ENCODE measurements around the gene TBX4. TPM values are rescaled to one million over a fixed set of nuclear protein-coding genes. Genes with fewer than 3 reads are reported as not detected.
A peak's percentile ranks its signal among the peaks of the same experiment; 100 is the strongest.

Gene TBX4
- total RNA-seq, 2 donors from 2014 or later: not detected

DNA sequence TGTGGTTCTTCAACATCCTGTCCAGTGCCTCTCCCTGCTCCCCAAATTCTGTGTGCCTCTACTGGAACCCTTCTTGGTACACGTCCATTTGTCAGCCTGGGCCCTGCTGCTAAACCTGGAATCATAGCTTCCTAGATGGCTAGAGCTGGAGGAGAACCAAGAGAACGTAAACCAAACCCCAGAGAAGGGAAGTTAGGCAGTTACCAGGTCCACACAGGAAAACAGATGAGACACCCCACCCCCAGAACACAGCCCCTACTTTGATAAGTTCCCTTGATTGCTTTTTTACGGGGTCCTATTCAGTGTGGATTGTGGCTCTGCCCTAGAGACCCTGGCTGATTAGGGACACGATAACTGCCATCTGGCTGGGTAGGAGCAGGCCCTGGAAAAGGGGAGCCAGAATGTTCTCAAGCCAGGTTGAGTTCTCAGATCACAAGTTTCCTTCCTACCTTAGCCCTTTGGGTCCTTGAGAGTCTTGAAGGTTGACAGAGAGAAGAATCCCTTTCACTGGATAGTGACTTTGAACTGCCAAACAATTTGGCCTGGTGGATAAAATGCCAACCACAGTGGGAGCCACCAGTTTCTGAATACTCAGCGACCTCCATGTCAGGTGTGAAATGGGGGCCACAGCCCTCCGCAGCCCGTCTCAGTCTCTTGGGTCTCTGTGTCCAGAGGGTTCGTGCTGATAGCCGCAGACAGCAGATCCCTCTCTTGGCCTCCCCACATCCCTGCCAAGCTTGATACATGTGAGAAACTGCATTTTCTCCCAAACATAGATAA is 7.9 kb downstream of the TBX4 start:
- DNase-seq: no peak
- intact Hi-C loops (cut with DNase I, micrococcal nuclease): no loop called here

DNA sequence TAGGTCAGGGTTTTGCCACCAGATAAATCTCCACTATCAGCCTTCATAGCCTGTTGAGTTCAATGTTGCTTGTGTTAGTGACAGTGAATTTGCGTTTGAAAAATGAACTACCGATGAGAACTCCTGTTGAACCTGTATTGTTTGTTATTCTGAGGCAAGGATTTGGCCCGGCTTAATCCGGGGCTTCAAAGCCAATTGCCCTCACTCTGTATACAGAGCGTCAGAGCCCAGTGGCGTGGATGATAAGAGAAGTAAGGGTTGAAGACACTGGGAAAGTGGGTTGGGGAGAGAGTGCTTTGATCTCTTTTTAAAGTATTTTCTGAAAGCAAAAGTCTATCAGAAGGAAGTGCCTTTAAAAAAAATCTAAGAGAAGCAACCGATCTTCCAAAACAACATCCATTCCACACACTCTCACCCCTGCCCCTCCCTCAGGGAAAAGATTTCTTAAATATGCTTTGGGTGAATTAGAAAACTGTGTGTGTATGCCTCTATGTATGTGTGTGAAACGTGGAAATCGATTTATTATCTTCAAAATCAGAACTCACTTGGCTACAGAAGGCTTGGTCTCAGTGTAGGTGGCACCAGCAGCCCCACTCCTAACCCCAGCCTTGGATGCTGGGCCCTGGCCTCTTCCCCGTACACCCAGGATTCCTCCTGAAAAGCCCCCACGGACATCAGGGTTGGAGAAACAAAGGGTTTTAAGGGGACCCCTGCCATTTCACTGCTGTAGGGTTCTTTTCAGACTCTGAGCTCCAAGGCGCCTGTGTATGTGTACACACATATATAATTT is 8.8 kb downstream of the TBX4 start:
- no peak for DNase-seq
- no peak for ATAC-seq
- intact Hi-C loops (cut with DNase I, micrococcal nuclease): no loop called here

More for the DNA sequence above, 7.9 kb downstream of the TBX4 start:
- ATAC-seq: no peak

DNA sequence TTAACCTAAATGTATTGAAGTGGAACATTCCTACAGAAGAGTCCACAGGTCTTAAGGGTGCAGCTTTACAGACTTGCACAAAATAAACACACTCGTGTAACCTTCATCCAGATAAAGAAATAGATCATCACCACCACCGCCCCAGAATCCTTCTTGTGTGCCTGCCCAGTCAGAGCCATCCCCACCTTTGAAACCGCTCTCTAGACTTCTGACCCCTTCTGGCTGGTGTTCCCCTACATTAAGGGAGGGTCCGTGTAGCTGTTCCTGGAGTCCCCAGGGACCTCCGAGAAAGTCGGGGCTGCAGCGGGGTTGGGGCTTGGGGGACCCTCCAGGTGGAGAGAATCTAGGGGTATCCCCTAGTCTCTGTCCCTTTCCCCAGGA is 9.4 kb downstream of the TBX4 start:
- intact Hi-C loops (cut with DNase I, micrococcal nuclease): no loop called here
- DNase-seq (no peak), ATAC-seq (peak; percentile 77)

DNA sequence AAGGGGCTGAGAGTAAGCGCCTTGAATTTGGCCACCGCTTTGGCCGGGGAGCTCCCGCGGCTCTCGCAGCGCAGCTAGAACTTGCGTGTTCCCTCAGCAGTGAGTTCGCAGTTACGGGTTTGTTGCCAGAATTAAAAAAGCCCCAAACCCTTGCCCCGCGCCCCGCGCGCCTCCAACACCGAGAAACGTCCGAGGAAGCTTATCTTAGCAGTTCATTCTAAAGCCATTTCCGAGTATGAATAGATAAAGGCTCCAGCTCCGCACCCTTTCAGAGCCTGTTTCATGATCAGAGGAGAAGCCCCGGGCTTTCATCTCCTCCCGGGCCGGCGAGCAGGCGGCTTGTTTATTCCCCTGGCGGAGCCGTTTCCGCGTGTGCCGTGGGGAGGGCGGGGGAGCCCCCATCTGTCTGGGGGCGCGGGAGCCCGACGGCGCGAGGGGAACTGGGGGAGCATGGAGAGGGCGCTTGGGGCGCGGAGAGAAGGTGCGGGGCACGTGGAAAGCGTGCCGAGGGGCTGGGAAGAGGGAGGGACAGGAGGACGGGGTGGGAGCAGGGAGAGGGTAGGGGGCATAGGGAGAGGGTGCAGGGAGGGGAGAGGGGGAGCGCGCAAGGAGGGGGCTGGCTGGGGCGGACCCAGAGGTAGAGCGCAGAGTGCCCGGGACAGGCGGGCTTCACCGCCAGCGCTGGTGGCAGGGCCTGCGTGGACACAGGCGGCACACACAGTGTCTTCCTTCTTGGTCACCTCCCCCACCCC is 9.9 kb downstream of the TBX4 start:
- DNase-seq (no peak), ATAC-seq (peak; percentile 58)
- intact Hi-C loops (cut with DNase I, micrococcal nuclease): no loop called here

DNA sequence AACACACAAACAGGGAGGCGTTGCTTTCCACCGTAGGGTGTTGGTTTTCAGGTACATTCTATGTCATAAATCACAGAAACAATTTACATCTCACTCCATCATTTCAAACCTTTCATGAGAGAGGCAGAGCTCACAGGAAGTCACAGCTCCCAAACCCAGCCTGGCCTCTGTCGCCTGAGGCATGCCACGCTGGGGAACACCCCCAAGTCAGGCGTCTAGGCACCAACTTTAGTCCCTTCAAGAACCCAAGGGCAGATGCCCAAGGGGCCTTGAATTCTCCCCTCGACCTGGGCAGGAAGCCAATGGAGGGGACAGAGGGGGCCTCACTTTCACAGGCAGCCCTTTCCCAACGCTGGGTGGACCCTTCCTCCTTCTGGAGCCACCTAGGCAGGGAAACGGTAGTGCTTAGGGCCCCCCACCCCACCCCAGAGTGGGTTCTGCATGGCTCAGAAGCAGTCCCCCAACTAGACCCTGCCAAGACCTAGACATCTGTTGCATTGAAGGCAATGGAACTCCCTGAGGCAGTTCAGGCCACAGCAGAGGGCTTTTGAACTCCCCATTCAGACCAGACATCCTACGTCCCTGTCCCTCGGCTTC is 10.6 kb downstream of the TBX4 start:
- ATAC-seq (no peak), DNase-seq (no peak)
- intact Hi-C loops (cut with DNase I, micrococcal nuclease): no loop called here

DNA sequence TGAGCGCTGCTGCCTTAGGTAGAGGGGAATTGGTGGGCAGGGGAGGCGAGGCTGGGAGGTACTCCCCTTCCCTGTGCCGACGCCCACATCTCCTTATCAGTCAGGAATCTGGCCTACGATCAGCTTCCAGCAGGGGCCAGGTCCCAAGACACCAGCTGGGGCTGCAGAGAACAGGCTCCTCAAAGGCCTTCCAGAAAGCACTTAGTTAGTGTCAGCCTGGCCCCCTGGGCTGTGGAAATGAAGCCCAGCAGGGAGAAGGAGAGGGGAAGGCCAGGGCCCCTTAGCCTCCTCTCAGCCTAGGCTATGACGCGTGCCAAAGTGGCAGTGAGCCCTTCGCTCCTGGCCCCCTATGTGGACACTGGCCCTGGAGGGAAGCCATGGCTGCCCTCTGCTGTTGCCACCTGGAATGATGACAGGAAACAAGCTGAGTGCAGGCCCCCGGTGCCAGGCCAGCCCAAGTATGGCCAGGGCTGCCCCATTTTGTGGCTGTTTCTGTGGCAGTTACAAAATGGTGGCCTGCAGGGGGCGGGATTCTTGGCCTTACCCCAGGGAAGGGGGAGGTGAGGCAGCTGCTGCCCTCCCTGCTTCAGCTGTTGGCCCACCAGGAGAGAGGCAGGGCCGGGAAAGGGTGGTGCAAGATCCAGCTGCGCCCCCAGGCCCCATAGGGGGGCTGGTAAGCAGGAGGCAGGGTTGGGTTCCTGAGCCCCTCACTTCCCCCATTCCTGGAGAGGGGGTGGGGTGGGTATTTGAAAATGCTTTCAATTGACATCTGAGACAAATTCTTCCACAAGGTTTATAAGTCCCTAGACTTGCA is 11.3 kb downstream of the TBX4 start:
- ATAC-seq (no peak), DNase-seq (no peak)
- intact Hi-C loops (cut with DNase I, micrococcal nuclease): no loop called here

DNA sequence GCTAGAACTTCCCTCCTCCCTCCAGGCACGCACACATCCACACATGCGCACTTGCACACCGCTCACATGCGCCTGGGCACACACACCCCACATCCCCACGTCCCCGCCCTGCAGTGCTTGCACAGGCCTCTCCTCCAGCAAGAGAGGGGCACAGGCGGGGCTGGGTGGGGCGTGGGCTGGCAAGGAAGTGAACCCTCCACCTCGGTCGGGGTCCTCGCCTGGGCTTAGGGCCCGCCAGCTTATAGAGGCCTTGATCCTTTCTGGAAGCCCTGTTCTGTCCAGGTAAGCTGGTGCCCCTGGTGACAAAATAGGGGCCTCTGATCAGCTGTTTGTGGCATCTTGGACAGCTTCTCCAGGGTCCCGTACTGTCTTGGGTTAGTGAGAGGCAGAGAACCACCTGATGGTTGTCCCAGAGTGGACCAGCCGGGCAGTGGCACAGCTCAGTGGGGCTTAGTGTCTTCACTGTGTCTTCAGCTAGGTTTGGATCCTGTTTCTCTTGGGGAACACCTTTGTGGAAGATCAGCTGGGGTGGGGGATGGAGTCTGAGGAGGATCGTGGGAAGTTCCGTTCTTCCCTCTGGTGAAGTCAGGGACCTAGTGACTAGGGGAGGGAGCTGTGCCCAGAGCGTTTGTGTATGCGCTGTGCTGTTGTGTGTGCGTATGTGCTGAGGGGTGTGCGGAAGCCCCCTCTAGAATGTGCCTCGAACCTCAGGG is 12.1 kb downstream of the TBX4 start:
- no peak for DNase-seq
- intact Hi-C loops (cut with DNase I, micrococcal nuclease): no loop called here

DNA sequence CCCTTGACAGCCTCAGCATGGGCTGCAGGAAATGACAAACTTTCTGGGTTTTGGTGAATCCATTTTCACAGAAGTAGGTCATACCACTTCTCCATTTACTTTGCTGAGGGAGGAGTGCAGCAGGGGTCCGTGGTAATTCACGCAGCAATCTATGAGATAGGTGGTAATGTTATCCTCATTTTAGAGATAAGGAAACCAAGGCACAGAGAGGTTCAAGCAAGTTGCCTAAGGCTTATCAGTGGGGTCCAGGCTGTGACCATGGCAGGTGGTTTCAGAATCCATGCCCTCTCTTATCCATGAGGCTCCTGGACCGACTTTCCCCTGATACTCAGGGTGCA is 12.6 kb downstream of the TBX4 start:
- DNase-seq (no peak), ATAC-seq (no peak)
- intact Hi-C loops (cut with DNase I, micrococcal nuclease): no loop called here

More for the DNA sequence above, 12.1 kb downstream of the TBX4 start:
- no peak for ATAC-seq

DNA sequence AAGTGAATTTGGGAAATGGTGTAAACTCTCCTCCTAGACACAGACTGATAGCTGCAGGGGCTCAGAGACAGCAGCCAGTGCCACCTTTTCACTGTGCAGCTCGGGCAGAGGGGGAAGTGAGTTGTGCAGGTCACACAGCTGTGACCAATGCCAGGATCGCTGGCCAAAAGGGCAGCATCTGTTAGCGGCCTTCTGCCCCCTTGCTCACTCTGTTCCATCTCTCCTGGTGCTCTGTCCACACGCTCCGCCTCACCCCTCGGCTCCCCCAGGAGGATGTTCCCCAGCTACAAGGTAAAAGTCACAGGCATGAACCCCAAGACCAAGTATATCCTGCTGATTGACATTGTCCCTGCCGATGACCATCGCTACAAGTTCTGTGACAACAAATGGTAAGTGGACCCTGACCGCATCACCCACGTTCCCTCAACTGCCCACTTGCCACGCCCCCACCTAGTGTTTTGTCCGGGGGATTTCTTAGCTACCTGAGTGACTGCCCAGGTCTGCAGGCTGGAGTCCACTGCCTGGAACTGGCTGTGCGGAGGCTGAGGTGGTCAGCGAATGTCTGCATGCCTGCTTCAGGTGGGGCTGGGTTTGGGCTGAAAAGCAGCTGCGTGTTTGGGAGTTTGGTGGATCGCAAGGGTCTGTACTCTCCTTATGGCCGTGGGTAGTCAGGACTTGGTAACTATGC is 13.5 kb downstream of the TBX4 start:
- DNase-seq (no peak), ATAC-seq (no peak)
- intact Hi-C loops (cut with DNase I, micrococcal nuclease): no loop called here

DNA sequence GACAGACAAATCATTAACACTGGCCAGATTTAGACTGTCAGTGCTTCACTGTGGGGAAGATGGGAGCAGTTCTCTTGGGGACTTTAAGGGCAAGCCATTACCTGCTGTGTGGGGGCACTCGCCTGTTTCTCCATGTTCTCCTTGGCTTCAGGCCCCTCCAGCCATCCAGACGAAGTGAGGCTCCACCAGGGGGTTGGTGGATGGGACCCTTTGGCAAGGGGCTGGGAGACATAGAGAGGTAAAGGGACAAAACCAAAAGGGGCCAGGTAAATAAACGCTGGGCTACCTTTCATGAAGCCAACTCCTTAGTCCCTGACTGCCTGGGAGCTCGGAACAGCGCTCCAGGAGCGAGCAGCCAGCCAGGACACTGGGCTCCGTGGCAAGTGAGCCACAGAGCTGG is 14.0 kb downstream of the TBX4 start:
- DNase-seq (no peak), ATAC-seq (no peak)
- intact Hi-C loops (cut with DNase I, micrococcal nuclease): no loop called here

DNA sequence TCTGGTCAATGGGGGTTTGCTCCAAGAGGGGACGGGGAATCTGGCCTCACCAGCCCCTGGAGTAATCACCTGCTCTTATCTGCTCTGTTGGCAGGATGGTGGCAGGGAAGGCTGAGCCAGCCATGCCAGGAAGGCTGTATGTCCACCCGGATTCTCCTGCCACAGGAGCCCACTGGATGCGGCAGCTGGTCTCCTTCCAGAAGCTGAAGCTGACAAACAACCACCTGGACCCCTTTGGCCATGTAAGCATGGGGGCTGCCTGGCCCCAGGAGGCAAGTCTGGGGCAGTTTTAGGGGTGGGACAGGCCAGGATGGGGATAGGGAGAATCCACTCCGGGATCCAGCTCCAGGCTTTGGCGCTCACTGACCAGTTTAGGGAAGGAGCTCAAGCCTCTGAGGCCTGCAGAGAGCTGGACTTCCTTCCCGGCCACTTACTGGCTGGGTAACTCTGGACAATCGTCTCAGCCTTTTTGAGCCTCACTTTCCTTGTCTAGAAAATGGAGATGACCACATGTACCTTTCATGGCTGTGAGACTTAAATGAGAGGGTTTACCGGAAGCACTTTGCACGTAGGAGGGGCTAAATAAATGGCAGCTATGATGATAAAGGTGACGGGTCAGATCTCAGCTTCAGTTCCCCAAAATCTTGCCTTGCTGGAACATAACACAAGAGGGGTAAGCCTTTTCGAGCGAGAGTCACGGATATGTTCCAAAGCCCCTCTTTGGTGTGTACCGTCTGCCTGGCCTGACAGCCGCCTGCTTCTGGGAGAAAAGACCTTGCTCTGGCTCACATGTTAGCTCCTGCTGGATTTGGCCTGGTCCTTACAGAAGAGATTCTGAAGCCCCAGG is 15.4 kb downstream of the TBX4 start:
- ATAC-seq: peak; percentile 59

DNA sequence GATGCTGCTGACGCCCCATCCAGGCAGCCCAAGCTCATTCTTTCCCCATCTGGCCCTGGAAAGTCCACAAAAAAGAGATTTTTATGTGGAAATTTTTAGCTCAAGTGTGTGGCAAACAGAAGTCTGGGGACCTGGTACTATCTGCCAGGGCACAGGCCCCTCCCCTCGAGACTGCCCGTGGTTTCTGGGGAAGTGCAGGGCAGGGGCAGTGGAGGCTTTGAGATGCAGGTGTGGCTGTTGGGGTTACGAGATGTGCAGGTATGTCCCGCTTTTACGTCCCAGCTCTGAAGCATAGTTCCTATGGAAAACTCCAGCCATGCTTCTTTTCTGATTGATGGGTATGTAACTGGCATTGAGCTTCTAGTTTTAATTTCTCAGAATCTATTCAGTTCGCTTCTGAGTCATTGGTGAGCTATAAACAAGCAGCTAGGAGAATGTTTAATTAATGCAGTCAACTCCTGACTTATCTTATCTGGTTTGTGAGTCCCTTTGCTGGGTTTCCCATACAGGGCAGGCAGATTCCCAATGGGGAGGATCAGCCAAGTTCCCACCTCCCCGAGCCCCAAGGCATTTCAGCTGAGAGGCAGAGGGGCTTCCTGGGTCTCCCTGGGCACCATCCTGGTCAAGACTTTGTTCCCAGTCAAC is 16.2 kb downstream of the TBX4 start:
- intact Hi-C loops (cut with DNase I, micrococcal nuclease): no loop called here
- no peak for DNase-seq
- no peak for ATAC-seq

More for the DNA sequence above, 15.4 kb downstream of the TBX4 start:
- intact Hi-C loops (cut with DNase I, micrococcal nuclease): no loop called here
- peak in 1 of 2 donors; percentile 50 for DNase-seq

DNA sequence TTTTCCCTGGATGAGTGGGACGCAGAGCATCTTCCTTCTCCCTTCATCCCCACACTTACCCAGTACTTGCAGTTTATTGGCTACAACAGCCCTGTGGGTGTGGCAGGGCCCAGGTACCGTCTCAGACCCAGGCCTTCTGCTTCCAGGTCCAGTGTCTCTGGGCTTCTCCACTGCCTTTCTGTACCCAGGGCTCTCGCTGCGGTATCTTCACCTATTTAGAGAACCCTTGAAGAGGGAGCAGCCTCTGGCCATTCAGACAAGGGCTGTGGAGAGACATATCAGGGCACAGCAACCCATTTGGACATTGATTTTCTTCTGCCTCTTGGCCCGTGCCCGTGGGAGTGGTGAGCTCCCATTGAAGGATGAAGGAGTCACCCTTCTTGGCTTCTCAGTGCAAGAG is 17.3 kb downstream of the TBX4 start:
- DNase-seq: no peak
- intact Hi-C loops (cut with DNase I, micrococcal nuclease): no loop called here
- no peak for ATAC-seq

DNA sequence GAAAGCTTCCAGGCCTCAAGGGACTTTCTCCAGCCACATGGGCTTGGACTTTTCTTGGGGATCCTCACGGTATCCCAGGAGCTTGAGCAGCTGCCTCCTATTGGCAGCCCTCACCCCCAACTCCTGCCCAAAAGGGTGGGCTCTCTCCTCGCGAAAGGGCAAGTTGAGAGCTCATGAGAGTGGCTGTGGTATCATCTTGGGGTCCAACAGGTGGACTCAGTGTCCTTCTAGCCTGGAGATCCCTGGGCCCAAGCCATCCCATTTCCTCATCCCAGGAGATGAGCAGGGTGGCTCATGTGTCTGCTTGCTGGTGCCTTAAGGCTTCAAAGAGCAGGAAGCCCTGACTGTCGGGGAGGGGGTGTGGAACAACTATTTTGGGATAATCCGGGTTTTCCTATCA is 17.7 kb downstream of the TBX4 start:
- intact Hi-C loops (cut with DNase I, micrococcal nuclease): no loop called here
- DNase-seq (no peak), ATAC-seq (no peak)

DNA sequence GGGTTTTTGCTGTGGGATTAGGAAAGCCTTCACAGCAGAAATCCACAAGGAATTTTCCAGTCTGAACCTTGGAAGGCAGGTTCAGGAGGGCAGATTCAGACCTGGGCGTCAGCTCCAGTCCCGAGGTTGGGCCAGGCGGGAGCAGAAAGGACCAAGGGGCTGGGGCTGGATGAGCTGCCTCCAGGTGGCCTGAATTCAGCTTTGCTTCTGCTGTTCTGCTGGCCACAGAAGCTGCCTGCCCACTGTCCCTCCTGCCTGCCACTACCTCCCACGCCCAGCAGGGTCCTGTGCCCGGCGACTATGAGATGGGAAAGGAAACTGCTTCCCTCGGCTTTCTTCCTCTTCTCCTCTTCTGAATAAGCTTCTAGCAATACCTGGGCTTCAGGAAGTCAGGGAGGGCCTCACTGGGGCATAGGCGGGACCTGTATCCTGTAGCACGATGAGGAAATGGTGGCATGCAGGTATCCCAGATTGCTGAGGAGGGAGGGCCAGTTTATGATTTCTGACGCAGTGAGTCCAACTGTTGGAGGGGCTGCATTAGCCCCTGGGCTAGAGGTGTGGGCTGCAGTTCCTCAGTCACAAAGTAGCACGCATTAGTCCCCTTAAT is 18.4 kb downstream of the TBX4 start:
- ATAC-seq (peak; percentile 61), DNase-seq (no peak)
- intact Hi-C loops (cut with DNase I, micrococcal nuclease): no loop called here

All from left colon (tissue), 2 donors.